ENCODE results near the gene KLHL13.

Gene KLHL13

DNA sequence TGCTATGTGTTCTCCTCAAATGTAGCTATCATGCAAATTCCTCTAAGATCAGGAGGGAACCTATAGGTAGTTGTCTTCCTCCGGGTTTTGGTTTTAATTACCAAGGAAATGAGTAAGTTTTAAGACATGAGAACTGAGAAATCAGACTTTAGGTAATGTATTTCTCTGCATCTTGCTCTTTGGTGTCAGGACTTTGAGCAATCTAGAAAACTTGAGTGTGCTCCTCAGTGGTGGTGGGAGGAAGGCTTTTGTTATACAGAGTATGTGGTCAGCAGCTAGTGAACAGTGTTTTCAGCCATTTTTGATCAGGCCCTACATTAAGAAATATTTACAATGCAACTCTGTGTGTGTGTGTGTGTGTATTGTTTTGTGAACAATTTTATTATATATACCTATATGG, 224.1 kb downstream of the KLHL13 start:
- H3K4me3 ChIP-seq (replicated peaks; ENCODE audit: low read depth, low read length): no peak overlapping the region
- TF ChIP-seq CTCF (IDR thresholded peaks at IDR 0.05; ENCODE audit: insufficient read depth, low read length, poor library complexity, severe bottlenecking): no peak
- DNase-seq (ENCODE audit: extremely low read depth, insufficient read length): no peak
- no peaks in the 10 kb centered on the region for H3K27me3 ChIP-seq (replicated peaks; ENCODE audit: control insufficient read depth, insufficient read depth, low read length)
- no peaks in the 10 kb centered on the region for H3K36me3 ChIP-seq (ENCODE audit: control insufficient read depth, insufficient read depth, low read length)

DNA sequence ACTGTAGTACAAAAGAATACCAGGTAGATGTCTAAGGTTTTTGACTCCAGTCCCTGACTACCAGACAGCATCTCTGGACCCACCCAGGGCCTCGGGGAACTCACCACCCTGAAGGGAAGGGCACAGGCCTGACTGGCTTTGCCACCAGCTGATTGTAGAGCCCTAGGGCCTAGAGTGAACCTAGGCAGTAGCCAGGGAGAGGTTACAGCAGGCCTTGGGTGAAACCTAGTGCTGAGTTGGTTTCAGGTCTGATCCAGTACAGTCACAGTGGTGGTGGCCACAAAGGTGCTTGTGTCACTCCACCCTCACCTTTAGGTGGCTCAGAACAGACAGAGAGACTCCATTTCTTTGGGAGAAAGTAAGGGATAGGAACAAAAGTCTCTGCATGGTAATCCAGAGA, 244.8 kb downstream of the KLHL13 start:
- no peak overlapping the region for H3K4me3 ChIP-seq (replicated peaks; ENCODE audit: low read depth, low read length)
- no peak for DNase-seq (ENCODE audit: extremely low read depth, insufficient read length)
- H3K36me3 ChIP-seq (ENCODE audit: control insufficient read depth, insufficient read depth, low read length): no peaks in the 10 kb centered on the region
- no peaks in the 10 kb centered on the region for H3K27me3 ChIP-seq (replicated peaks; ENCODE audit: control insufficient read depth, insufficient read depth, low read length)
- TF ChIP-seq CTCF (IDR thresholded peaks at IDR 0.05; ENCODE audit: insufficient read depth, low read length, poor library complexity, severe bottlenecking): no peak

DNA sequence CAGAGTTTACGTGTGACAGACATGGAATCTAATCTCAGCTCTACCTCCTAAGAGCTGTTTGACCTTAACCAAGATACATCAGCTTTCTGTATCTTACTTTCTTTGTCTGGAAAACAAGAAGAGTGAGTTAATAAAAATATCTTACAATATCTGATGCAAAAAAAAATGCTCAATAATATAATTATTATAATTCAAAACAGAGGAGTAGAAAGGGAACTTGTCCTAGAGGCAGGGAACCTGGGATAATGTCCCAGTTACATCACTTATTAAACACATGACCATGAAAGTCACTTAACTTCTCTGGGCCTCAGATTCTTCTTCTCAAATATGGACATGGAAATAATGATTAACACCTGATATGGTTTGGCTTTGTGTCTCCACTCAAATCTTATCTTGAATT, 256.1 kb downstream of the KLHL13 start:
- no peak for DNase-seq (ENCODE audit: extremely low read depth, insufficient read length)
- no peak for TF ChIP-seq CTCF (IDR thresholded peaks at IDR 0.05; ENCODE audit: insufficient read depth, low read length, poor library complexity, severe bottlenecking)
- H3K27me3 ChIP-seq (replicated peaks; ENCODE audit: control insufficient read depth, insufficient read depth, low read length): no peaks in the 10 kb centered on the region
- no peak overlapping the region for H3K4me3 ChIP-seq (replicated peaks; ENCODE audit: low read depth, low read length)
- H3K36me3 ChIP-seq (ENCODE audit: control insufficient read depth, insufficient read depth, low read length): no peaks in the 10 kb centered on the region

- Histone ChIP-seq H3K27me3 (replicated peaks; ENCODE audit: control insufficient read depth, insufficient read depth, low read length) (no peaks in the 10 kb centered on the region), H3K4me3 (replicated peaks; ENCODE audit: low read depth, low read length) (no peak overlapping the region), H3K36me3 (ENCODE audit: control insufficient read depth, insufficient read depth, low read length) (no peaks in the 10 kb centered on the region)
- no peak for DNase-seq (ENCODE audit: extremely low read depth, insufficient read length)
- no peak for TF ChIP-seq CTCF (IDR thresholded peaks at IDR 0.05; ENCODE audit: insufficient read depth, low read length, poor library complexity, severe bottlenecking)
Measured at GRCh38 chrX:117854806-117855205, 261.8 kb downstream of the KLHL13 start.

DNA sequence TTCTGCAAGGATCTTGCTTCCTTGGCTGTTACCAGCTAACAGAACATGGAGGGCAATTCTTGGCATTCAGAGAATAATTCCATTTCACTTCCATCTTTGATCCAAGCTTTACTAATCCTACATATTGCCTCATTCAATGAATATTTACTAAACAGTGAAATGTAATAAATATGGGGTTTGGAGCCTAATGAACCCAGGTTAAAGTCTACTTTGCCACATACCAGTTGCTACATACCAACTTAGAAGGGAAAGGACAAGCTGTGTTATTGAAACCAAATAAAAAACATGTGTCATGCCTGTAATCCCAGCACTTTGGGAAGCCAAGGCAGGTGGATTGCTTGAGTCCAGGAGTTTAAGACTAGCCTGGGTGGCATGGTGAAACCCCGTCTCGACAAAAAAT, 265.6 kb downstream of the KLHL13 start:
- Histone ChIP-seq H3K4me3 (replicated peaks; ENCODE audit: low read depth, low read length) (no peak overlapping the region), H3K36me3 (ENCODE audit: control insufficient read depth, insufficient read depth, low read length) (no peaks in the 10 kb centered on the region), H3K27me3 (replicated peaks; ENCODE audit: control insufficient read depth, insufficient read depth, low read length) (no peaks in the 10 kb centered on the region)
- TF ChIP-seq CTCF (IDR thresholded peaks at IDR 0.05; ENCODE audit: insufficient read depth, low read length, poor library complexity, severe bottlenecking): no peak
- DNase-seq (ENCODE audit: extremely low read depth, insufficient read length): no peak

Data from GM06990 (cell line).